Mesenchymal stem cell (in vitro differentiated cells and primary cell): ENCODE results near the gene C16orf86.

Experiments used
- DNase-seq: peaks from one replicate; pipeline ENCODE4 v3.0.0-alpha.2; 2013
- H2AFZ ChIP-seq: one replicate; pipeline ENCODE4 v1.6.1; 2013; ENCODE audit warnings: low read depth, mild to moderate bottlenecking, control low read depth, inconsistent platforms, low read length, moderate library complexity
- H2AK5ac ChIP-seq: 2 replicates; pipeline ENCODE4 v1.6.1; 2013; ENCODE audit warnings: low read length, moderate library complexity, mild to moderate bottlenecking, inconsistent platforms; ENCODE audit not compliant: severe bottlenecking
- H2BK120ac ChIP-seq: one replicate; pipeline ENCODE4 v1.6.1; 2013; ENCODE audit warnings: low read depth, mild to moderate bottlenecking, inconsistent platforms, low read length, moderate library complexity
- H2BK12ac ChIP-seq, 2 experiments: one replicate each; pipeline ENCODE4 v1.6.1; 2013; ENCODE audit warnings: inconsistent platforms in 2 of 2, low read length in 2 of 2, mild to moderate bottlenecking in 2 of 2, moderate library complexity in 2 of 2, control low read depth in 1 of 2
- H2BK15ac ChIP-seq: one replicate; pipeline ENCODE4 v1.6.1; 2013; ENCODE audit warnings: mild to moderate bottlenecking, low read depth, inconsistent platforms; ENCODE audit not compliant: poor library complexity, severe bottlenecking
- H2BK5ac ChIP-seq: 2 replicates; pipeline ENCODE4 v1.6.1; 2013; ENCODE audit warnings: low read depth, mild to moderate bottlenecking, low read length, control low read depth, inconsistent platforms; ENCODE audit not compliant: poor library complexity, severe bottlenecking
- H3K14ac ChIP-seq, 2 experiments: one replicate each; pipeline ENCODE4 v1.6.1; 2013; ENCODE audit warnings: inconsistent platforms in 2 of 2, low read length in 2 of 2, control low read depth in 1 of 2, mild to moderate bottlenecking in 1 of 2, moderate library complexity in 1 of 2
- H3K18ac ChIP-seq, 2 experiments: one replicate each; pipeline ENCODE4 v1.6.1; 2013; ENCODE audit warnings: inconsistent platforms in 2 of 2, low read length in 2 of 2, control low read depth in 1 of 2, low read depth in 1 of 2, mild to moderate bottlenecking in 1 of 2
- H3K23ac ChIP-seq, 2 experiments: one replicate each; pipeline ENCODE4 v1.6.1; 2013; ENCODE audit warnings: inconsistent platforms in 2 of 2, low read length in 2 of 2, mild to moderate bottlenecking in 2 of 2, moderate library complexity in 2 of 2, control low read depth in 1 of 2
- H3K27ac ChIP-seq: 2 replicates; pipeline ENCODE4 v1.5.1; 2013; ENCODE audit warnings: mild to moderate bottlenecking, moderate library complexity, low read length, control low read depth, inconsistent platforms; ENCODE audit not compliant: poor library complexity, severe bottlenecking
- H3K27me3 ChIP-seq, 2 experiments: 2 replicates each; pipeline versions ENCODE4 v1.6.1 to v1.7.0; 2013; ENCODE audit warnings: low read length in 2 of 2, mild to moderate bottlenecking in 2 of 2, moderate library complexity in 2 of 2, control low read depth in 1 of 2, inconsistent platforms in 1 of 2; ENCODE audit not compliant: control insufficient read depth in 1 of 2, insufficient read depth in 1 of 2
- H3K36me3 ChIP-seq, 2 experiments: 2 replicates each; pipeline versions ENCODE4 v1.6.1 to v1.7.0; 2013; ENCODE audit warnings: low read length in 2 of 2, control low read depth in 1 of 2, inconsistent platforms in 1 of 2, low read depth in 1 of 2, mild to moderate bottlenecking in 1 of 2; ENCODE audit not compliant: insufficient read depth in 2 of 2, control insufficient read depth in 1 of 2
- H3K4ac ChIP-seq, 2 experiments: one replicate each; pipeline ENCODE4 v1.6.1; 2013; ENCODE audit warnings: inconsistent platforms in 2 of 2, low read length in 2 of 2, mild to moderate bottlenecking in 2 of 2, moderate library complexity in 2 of 2, control low read depth in 1 of 2, low read depth in 1 of 2
- H3K4me1 ChIP-seq: 2 replicates; pipeline ENCODE4 v1.6.1; 2013; ENCODE audit warnings: low read depth, low read length, control low read depth; ENCODE audit not compliant: control insufficient read depth, insufficient read depth
- H3K4me2 ChIP-seq: 2 replicates; pipeline ENCODE4 v1.6.1; 2013; ENCODE audit warnings: low read length, mild to moderate bottlenecking, inconsistent platforms; ENCODE audit not compliant: poor library complexity, severe bottlenecking
- H3K4me3 ChIP-seq, 2 experiments: 2 replicates each; pipeline versions ENCODE4 v1.5.1 to v1.7.0; 2013; ENCODE audit warnings: low read length in 2 of 2, mild to moderate bottlenecking in 2 of 2, control low read depth in 1 of 2, low read depth in 1 of 2; ENCODE audit not compliant: insufficient read depth in 1 of 2
- H3K79me1 ChIP-seq: replicated peaks from 2 replicates; pipeline ENCODE4 v1.6.1; 2013; ENCODE audit warnings: mild to moderate bottlenecking, control low read depth, low read length, inconsistent platforms; ENCODE audit not compliant: poor library complexity, severe bottlenecking
- H3K9ac ChIP-seq: 2 replicates; pipeline ENCODE4 v1.7.0; 2013; ENCODE audit warnings: mild to moderate bottlenecking, low read length, moderate library complexity
- H3K9me3 ChIP-seq: 2 replicates; pipeline ENCODE4 v1.7.0; 2013; ENCODE audit warnings: mild to moderate bottlenecking, low read length; ENCODE audit not compliant: control insufficient read depth
- H4K8ac ChIP-seq: one replicate; pipeline ENCODE4 v1.6.1; 2013; ENCODE audit warnings: inconsistent platforms, mild to moderate bottlenecking, low read length, moderate library complexity
- H4K91ac ChIP-seq: one replicate; pipeline ENCODE4 v1.6.1; 2013; ENCODE audit warnings: mild to moderate bottlenecking, low read length, inconsistent platforms
- WGBS: methylation state at CpG from one replicate; pipeline ENCODE4 v1.1.7; 2013; ENCODE audit warnings: mixed read lengths; 5-methylcytosine and 5-hydroxymethylcytosine counted together

Gene C16orf86

GRCh38 chr16:67657751-67658518 lies 8.7 kb upstream of the C16orf86 start:
- H3K4me1 ChIP-seq = peaks cover 27% of the 10 kb centered on the region
- no peak overlapping the region for H3K14ac ChIP-seq

DNA sequence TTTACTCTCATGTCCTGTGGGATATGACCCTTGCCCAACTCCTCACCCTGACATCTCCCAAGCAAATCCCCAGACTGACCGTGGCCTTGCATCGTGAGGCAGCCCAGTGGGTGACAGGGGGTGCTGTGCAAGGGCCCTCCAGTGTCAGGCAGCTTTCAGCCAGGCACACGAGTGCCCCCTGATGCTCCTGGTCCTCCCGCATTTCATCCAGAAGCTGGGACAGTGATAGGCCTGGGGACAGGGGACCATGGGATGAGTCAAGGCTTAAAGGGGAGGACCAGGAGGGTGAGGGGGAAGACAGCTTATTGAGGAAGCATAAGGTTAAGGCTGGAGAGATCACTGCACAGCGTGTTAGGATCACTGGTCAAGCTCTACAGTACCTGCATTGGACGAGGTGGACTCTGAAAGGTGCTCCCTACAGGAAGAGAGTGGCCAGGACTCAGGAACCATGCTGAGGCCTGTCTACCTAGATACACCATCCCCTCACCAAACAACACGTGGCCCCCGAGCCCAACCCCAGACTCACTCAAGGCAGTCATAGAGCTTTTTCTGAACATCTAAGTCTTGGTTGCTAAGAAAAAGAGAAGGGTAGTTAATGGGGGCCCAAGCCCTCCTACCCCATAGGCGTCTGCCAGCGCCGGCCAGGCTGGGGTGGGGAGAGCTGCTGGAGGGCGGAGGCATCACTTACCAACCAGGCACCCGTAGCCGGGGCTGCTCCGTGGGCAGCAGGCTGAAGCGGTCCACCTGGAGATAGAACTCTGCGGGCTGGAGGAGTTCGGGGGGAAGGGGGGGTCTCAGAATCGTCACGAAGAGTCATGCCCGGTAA lies 7.6 kb upstream of the C16orf86 start:
- Histone ChIP-seq H3K4me1 (peaks cover 19% of the 10 kb centered on the region), H2BK120ac (no peak overlapping the region), H3K9me3 (no peaks in the 10 kb centered on the region), H3K4me3 (peak overlapping the region; percentile 82 to 100), H2BK5ac (no peak overlapping the region), H3K23ac (peak overlapping the region in 1 of 2 experiments; percentile 47), H3K79me1 (peaks cover 8% of the 10 kb centered on the region), H2AK5ac (no peak overlapping the region), H4K8ac (no peak overlapping the region), H3K4ac (no peak overlapping the region), H3K18ac (no peak overlapping the region), H3K27ac (no peak overlapping the region), H2BK12ac (no peak overlapping the region), H3K4me2 (peak overlapping the region; percentile 52), H3K9ac (peak overlapping the region; percentile 100), H3K36me3 (peaks cover 18 to 44% of the 10 kb centered on the region in 2 experiments), H3K14ac (no peak overlapping the region), H4K91ac (no peak overlapping the region), H2BK15ac (no peak overlapping the region), H3K27me3 (peaks cover 4 to 12% of the 10 kb centered on the region in 2 experiments), H2AFZ (no peak overlapping the region)
- DNase-seq = no peak
- 33% methylated on average over 15 of the region's 21 CpGs for WGBS

More at GRCh38 chr16:67657751-67658518, 8.7 kb upstream of the C16orf86 start:
- Histone ChIP-seq H3K4me2 (no peak overlapping the region), H3K9me3 (no peaks in the 10 kb centered on the region), H4K8ac (no peak overlapping the region), H2BK120ac (no peak overlapping the region), H4K91ac (no peak overlapping the region), H3K18ac (no peak overlapping the region), H2BK15ac (no peak overlapping the region), H3K27me3 (peaks cover 11 to 17% of the 10 kb centered on the region in 2 experiments), H3K4me3 (no peak overlapping the region), H3K9ac (no peak overlapping the region), H3K23ac (no peak overlapping the region), H3K27ac (no peak overlapping the region), H2AK5ac (no peak overlapping the region), H2BK5ac (no peak overlapping the region), H3K79me1 (peaks cover 8% of the 10 kb centered on the region), H3K36me3 (peaks cover 10 to 33% of the 10 kb centered on the region in 2 experiments), H3K4ac (no peak overlapping the region), H2AFZ (no peak overlapping the region), H2BK12ac (no peak overlapping the region)
- no peak for DNase-seq
- 97% methylated on average over 18 of the region's 18 CpGs for WGBS

GRCh38 chr16:67659675-67660563 lies 6.7 kb upstream of the C16orf86 start, which contains the start of gene ACD:
Gene ACD, minus strand, starts transcription at chr16:67660260. Its CDS starts 40 bp downstream, at chr16:67660220.
- DNase-seq = peak; percentile 92
- Histone ChIP-seq H2AFZ (peak within 1 kb of the TSS; percentile 91), H3K36me3 (peaks cover 25 to 49% of the 10 kb centered on the region in 2 experiments), H3K4me2 (peak within 1 kb of the TSS; percentile 52), H2AK5ac (no peak within 1 kb of the TSS), H3K4me1 (peaks cover 19% of the 10 kb centered on the region), H3K23ac (peak within 1 kb of the TSS in 1 of 2 experiments; percentile 47), H3K27me3 (peaks cover 0 to 4% of the 10 kb centered on the region in 2 experiments), H2BK12ac (peak within 1 kb of the TSS in 1 of 2 experiments; percentile 15), H3K14ac (peak within 1 kb of the TSS in 1 of 2 experiments; percentile 19), H3K9ac (peak within 1 kb of the TSS; percentile 100), H2BK15ac (peak within 1 kb of the TSS; percentile 64), H2BK120ac (no peak within 1 kb of the TSS), H3K4me3 (peak within 1 kb of the TSS; percentile 82 to 100), H4K91ac (peak within 1 kb of the TSS; percentile 34), H2BK5ac (no peak within 1 kb of the TSS), H3K18ac (peak within 1 kb of the TSS; percentile 3 to 62), H3K4ac (peak within 1 kb of the TSS in 1 of 2 experiments; percentile 2), H3K9me3 (no peaks in the 10 kb centered on the region), H4K8ac (peak within 1 kb of the TSS; percentile 92), H3K79me1 (peaks cover 8% of the 10 kb centered on the region), H3K27ac (peak within 1 kb of the TSS; percentile 82)
- under 1% methylated on average over 83 of the region's 83 CpGs for WGBS
